ENCODE measurements around the gene CD302. TPM values are rescaled to one million over a fixed set of nuclear protein-coding genes. Genes with fewer than 3 reads are reported as not detected.
"Not testable (repeated sequence)": the region's sequence is repeated elsewhere in the genome, so short reads cannot be mapped to it uniquely, and the experiment has no call there.

The CD302 gene
- total RNA-seq, 2 experiments from 2014 or later, result 0.43 to 0.74 TPM

GRCh38 chr2:159748089-159748488, 49.9 kb downstream of the CD302 start:
- TF ChIP-seq, protein P1, sequence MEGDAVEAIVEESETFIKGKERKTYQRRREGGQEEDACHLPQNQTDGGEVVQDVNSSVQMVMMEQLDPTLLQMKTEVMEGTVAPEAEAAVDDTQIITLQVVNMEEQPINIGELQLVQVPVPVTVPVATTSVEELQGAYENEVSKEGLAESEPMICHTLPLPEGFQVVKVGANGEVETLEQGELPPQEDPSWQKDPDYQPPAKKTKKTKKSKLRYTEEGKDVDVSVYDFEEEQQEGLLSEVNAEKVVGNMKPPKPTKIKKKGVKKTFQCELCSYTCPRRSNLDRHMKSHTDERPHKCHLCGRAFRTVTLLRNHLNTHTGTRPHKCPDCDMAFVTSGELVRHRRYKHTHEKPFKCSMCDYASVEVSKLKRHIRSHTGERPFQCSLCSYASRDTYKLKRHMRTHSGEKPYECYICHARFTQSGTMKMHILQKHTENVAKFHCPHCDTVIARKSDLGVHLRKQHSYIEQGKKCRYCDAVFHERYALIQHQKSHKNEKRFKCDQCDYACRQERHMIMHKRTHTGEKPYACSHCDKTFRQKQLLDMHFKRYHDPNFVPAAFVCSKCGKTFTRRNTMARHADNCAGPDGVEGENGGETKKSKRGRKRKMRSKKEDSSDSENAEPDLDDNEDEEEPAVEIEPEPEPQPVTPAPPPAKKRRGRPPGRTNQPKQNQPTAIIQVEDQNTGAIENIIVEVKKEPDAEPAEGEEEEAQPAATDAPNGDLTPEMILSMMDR (IDR thresholded peaks at IDR 0.05), result no peak
- no peak for ATAC-seq
- DNase-seq, result no peak
- Mint-ChIP-seq H3K4me3 (no peak overlapping the region), H3K36me3 (ENCODE audit: low read depth) (peaks cover 60% of the 10 kb centered on the region), H3K4me1 (ENCODE audit: low read depth) (peaks cover 24% of the 10 kb centered on the region), H3K27ac (no peak overlapping the region), H3K27me3 (no peaks in the 10 kb centered on the region), H3K9me3 (no peaks in the 10 kb centered on the region)
- POLR2A ChIA-PET, result interaction anchor here (1.1 kb wide), 1 partner anchor 35 kb away, joined by 3 read pairs; no protein-coding TSS in a partner anchor
- CTCF ChIA-PET, result no interaction called here
- intact Hi-C loops (cut with micrococcal nuclease), result no loop called here

DNA sequence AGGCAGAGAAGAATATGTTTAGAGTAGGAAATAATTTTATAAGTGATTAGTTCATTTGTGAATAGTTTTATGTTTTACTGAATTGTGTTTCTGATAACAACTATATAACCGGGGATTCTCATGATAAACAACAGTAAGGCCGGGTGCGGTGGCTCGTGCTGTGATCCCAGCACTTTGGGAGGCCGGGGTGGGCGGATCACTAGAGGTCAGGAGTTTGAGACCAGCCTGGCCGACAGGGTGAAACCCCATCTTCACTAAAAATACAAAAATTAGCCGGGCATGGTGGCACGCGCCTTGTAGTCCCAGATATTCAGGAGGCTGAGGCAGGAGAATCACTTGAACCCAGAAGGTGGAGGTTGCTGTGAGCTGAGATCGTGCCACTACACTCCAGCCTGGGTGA, 52.8 kb downstream of the CD302 start:
- peaks cover 54% of the 10 kb centered on the region for H3K36me3 Mint-ChIP-seq (ENCODE audit: low read depth)
- ATAC-seq; H3K4me3 Mint-ChIP-seq; intact Hi-C loops (cut with micrococcal nuclease); H3K9me3 Mint-ChIP-seq; CTCF ChIA-PET; DNase-seq; H3K27me3 Mint-ChIP-seq; POLR2A ChIA-PET; H3K27ac Mint-ChIP-seq: not testable (repeated sequence)
- H3K4me1 Mint-ChIP-seq (ENCODE audit: low read depth), result peaks cover 21% of the 10 kb centered on the region

DNA sequence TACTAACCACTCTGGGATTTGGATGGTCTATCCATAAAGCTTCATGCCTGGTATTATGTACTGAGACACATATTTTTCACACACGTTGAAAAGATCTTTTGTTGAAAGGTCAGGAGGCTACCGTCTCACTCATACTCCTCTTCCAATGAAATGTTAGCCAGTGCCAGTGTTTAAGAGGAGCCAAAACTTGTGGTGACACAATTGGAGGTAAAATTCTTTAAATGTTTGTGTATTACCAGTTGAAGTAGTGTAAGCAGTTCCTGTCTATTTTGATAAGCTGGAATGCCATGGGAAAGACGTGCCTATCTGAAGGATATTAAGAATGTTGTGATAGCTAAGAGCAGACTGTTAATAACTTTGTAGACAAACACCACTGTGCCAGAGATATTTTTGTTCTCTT, 53.6 kb downstream of the CD302 start:
- no peaks in the 10 kb centered on the region for H3K9me3 Mint-ChIP-seq
- DNase-seq, result no peak
- POLR2A ChIA-PET, result no interaction called here
- no peak overlapping the region for H3K4me3 Mint-ChIP-seq
- CTCF ChIA-PET, result interaction anchor here (0.6 kb wide), 1 partner anchor 41 kb away, joined by 3 read pairs; no protein-coding TSS in a partner anchor
- H3K36me3 Mint-ChIP-seq (ENCODE audit: low read depth), result peaks cover 59% of the 10 kb centered on the region
- no peaks in the 10 kb centered on the region for H3K27me3 Mint-ChIP-seq
- intact Hi-C loops (cut with micrococcal nuclease), result no loop called here
- ATAC-seq, result no peak
- TF ChIP-seq, protein P1 (IDR thresholded peaks at IDR 0.05), result no peak
- H3K27ac Mint-ChIP-seq, result no peak overlapping the region
- H3K4me1 Mint-ChIP-seq (ENCODE audit: low read depth), result peaks cover 27% of the 10 kb centered on the region

DNA sequence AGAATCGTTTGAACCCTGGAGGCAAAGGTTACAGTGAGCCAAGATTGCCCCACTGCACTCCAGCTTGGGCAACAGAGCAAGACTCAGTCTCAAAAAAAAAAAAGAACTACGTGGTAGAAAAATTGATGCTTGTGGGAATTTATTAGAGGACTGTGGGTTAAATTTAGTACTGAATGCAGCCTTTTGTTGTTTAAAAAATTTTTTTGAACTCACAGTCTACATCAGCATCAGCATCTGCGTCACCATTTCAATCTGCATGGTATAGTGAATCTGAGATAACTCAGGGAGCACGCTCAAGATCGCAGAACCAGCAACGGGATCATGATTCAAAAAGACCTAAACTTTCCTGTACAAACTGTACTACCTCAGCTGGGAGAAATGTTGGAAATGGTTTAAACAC, 55.2 kb downstream of the CD302 start:
- TF ChIP-seq, protein P1 (IDR thresholded peaks at IDR 0.05), result no peak
- ChIA-PET POLR2A (no interaction called here), CTCF (no interaction called here)
- DNase-seq, result no peak
- H3K9me3 Mint-ChIP-seq, result no peaks in the 10 kb centered on the region
- H3K27me3 Mint-ChIP-seq, result no peaks in the 10 kb centered on the region
- no peak overlapping the region for H3K4me3 Mint-ChIP-seq
- intact Hi-C loops (cut with micrococcal nuclease), result no loop called here
- no peak overlapping the region for H3K27ac Mint-ChIP-seq
- H3K36me3 Mint-ChIP-seq (ENCODE audit: low read depth), result peaks cover 59% of the 10 kb centered on the region
- ATAC-seq, result no peak
- peaks cover 27% of the 10 kb centered on the region for H3K4me1 Mint-ChIP-seq (ENCODE audit: low read depth)

DNA sequence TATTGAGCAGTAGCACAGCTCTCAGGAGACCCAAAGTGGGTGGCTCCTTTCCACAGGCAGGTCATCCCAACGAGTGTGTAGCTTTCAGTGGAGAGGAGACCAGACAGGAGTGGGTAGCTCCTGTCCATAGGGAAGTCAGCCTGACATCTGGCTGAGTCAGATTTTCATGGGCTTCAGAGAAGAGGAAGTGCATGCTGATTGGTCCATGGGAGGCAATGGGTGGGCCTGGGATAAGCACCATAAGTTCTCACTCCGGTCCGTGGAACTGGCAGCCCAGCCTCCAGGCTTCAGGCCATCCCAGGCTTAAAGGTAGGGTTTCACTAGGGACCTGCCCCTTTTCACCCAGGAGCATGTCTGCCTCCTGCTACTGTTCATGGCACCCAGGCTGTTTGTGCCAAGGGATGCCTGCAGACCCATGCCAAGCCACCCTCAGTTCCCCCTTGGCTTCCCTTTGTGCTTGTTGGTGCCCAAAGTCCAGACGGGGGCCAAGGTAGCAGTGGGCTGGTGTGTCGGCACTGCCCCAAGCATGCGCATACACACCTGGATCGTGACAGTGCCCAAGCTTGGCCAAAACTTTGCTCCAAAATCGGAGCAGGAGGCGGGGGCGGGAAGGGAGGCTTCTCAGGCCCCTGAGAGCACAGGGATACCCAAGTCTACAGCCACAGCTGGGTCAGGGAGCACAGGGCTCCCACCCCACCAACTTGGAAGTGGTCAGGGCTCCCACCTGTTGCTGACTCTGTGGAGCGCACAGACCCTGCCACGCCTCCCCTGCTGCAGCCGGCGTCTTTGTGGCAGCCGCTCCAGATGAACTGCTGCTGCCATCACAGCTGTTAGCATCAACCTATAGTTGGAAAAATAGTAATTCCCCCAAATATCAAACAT, 59.3 kb downstream of the CD302 start:
- H3K4me1 Mint-ChIP-seq (ENCODE audit: low read depth), result peaks cover 42% of the 10 kb centered on the region
- TF ChIP-seq, protein P1 (IDR thresholded peaks at IDR 0.05), result no peak
- H3K27ac Mint-ChIP-seq, result peak overlapping the region; percentile 20
- no peaks in the 10 kb centered on the region for H3K9me3 Mint-ChIP-seq
- POLR2A ChIA-PET, result interaction anchor here (0.6 to 1.1 kb wide), 3 partner anchors 22 to 1282 kb away, joined by 3 read pairs; partner anchors contain the start of genes CCDC148 and PKP4
- intact Hi-C loops (cut with micrococcal nuclease), result no loop called here
- no peaks in the 10 kb centered on the region for H3K27me3 Mint-ChIP-seq
- ATAC-seq (no peak), DNase-seq (no peak)
- CTCF ChIA-PET, result interaction anchor here (0.7 kb wide), 1 partner anchor 21 kb away, joined by 3 read pairs; no protein-coding TSS in a partner anchor
- peaks cover 60% of the 10 kb centered on the region for H3K36me3 Mint-ChIP-seq (ENCODE audit: low read depth)
- no peak overlapping the region for H3K4me3 Mint-ChIP-seq
